NCI-H128 (cell line): Measurements from ENCODE around the gene RNF212.

Experiments
- DNase-seq: peaks from one replicate; lab custom pipeline; 2025; ENCODE audit not compliant: unreplicated experiment; lab: John Stamatoyannopoulos, UW

The RNF212 gene

DNA sequence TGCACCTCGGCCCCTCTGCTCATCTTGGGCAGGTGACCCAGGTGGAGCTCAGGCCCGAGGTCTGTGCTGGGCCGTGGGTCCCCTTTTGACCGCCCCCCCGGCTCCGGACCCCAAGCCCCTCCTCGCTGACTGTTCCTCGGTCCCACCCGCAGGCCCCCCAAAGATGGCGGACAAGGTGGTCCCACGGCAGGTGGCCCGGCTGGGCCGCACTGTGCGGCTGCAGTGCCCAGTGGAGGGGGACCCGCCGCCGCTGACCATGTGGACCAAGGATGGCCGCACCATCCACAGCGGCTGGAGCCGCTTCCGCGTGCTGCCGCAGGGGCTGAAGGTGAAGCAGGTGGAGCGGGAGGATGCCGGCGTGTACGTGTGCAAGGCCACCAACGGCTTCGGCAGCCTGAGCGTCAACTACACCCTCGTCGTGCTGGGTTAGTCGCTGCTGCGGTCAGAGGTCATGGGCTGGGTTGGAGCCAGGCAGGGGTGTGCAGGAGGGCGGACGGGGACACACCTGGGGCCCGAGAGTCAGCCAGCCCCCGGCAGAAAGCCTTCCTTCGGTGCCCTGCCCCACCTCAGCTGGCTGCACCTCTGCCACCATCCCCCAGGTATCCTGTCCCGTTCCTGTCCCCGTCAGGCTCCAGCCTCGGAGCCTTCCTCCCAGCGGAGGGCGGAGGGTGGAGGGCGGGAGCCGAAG, 91.2 kb downstream of the RNF212 start:
- no peak for DNase-seq
